ENCODE data around the gene ZBTB46. TPM values are rescaled to one million over a fixed set of nuclear protein-coding genes. Genes with fewer than 3 reads are reported as not detected.
A peak's percentile ranks its signal among the peaks of the same experiment; 100 is the strongest.

The ZBTB46 gene
- total and polyA plus RNA-seq, 10 of the 15 experiments (the other 5 are each of a cell fraction or from before 2014, with no cell fraction given) = 0.15 to 0.92 (median 0.34) TPM

DNA sequence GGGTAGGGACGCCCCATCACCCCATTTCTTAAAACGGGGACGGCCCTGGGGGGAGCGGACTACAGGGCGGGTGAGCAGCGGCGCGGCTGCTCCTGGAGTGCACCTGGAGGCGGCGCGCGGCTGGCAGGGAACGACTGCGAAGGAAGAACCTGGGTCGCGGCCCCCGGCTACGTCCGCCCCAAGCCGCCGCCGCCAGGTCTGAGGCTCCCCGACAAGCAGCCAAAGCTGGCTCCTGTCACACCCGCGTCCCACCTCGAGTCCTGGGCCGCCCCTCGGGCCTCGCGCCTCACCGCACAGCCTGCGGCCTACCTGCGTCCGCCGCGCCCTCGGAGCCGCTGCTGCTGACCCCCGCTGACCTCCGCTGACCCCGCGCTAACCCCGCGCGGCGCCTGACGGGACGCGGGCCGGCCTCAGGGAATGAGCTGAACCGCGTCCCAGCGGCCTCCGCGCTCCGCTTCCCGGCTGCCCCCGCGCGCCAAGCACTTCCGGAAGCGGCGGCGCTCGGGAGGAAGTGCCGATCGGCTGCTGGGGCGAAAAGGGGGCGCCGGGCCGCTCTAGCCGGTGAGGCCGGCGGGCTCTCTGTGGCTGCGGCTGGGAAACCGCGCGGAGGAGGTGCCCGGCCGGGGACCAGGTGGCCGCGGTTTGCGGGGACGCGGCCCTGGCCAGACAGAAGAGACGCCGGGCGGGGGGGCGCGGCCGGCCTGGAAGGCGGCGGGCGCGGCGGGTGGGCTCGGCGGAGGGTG, 123.3 kb downstream of the ZBTB46 start, which contains the start of the genes ARFRP1 and ZGPAT (continued):
- TF ChIP-seq, protein P1, sequence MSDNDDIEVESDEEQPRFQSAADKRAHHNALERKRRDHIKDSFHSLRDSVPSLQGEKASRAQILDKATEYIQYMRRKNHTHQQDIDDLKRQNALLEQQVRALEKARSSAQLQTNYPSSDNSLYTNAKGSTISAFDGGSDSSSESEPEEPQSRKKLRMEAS (IDR thresholded peaks at IDR 0.05; ENCODE audit: low read depth, low read length) = peak; percentile 74; the same call in 1 of the 2 replicates
- TF ChIP-seq MTA3 (IDR thresholded peaks at IDR 0.05; ENCODE audit: borderline replicate concordance, low read length) = no peak
- TF ChIP-seq, protein P2, sequence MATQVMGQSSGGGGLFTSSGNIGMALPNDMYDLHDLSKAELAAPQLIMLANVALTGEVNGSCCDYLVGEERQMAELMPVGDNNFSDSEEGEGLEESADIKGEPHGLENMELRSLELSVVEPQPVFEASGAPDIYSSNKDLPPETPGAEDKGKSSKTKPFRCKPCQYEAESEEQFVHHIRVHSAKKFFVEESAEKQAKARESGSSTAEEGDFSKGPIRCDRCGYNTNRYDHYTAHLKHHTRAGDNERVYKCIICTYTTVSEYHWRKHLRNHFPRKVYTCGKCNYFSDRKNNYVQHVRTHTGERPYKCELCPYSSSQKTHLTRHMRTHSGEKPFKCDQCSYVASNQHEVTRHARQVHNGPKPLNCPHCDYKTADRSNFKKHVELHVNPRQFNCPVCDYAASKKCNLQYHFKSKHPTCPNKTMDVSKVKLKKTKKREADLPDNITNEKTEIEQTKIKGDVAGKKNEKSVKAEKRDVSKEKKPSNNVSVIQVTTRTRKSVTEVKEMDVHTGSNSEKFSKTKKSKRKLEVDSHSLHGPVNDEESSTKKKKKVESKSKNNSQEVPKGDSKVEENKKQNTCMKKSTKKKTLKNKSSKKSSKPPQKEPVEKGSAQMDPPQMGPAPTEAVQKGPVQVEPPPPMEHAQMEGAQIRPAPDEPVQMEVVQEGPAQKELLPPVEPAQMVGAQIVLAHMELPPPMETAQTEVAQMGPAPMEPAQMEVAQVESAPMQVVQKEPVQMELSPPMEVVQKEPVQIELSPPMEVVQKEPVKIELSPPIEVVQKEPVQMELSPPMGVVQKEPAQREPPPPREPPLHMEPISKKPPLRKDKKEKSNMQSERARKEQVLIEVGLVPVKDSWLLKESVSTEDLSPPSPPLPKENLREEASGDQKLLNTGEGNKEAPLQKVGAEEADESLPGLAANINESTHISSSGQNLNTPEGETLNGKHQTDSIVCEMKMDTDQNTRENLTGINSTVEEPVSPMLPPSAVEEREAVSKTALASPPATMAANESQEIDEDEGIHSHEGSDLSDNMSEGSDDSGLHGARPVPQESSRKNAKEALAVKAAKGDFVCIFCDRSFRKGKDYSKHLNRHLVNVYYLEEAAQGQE (IDR thresholded peaks at IDR 0.05; ENCODE audit: low read depth, low read length) = no peak
- TF ChIP-seq HDGF (IDR thresholded peaks at IDR 0.05) = no peak
- peak; percentile 85; the same call in 1 of the 2 replicates for TF ChIP-seq SIN3A (IDR thresholded peaks at IDR 0.05; ENCODE audit: low read depth, low read length)
- TF ChIP-seq POLR2AphosphoS5 (IDR thresholded peaks at IDR 0.05; ENCODE audit: low read length) = no peak; the same call in 1 of the 2 replicates
- TF ChIP-seq PAX8 (IDR thresholded peaks at IDR 0.05) = no peak
- TF ChIP-seq ATF7 (IDR thresholded peaks at IDR 0.05; ENCODE audit: low read depth) = no peak
- TF ChIP-seq BHLHE40 (IDR thresholded peaks at IDR 0.05; ENCODE audit: borderline replicate concordance in 1 of 2, low read depth in 2 of 2, low read length in 1 of 2) = peak; percentile 40 to 77; a peak in 2 of 4 replicates
- peak; percentile 60; the same call in 1 of the 2 replicates for TF ChIP-seq MEF2A (IDR thresholded peaks at IDR 0.05; ENCODE audit: insufficient read depth, low read depth, low read length)
- TF ChIP-seq RB1 (IDR thresholded peaks at IDR 0.05; ENCODE audit: borderline replicate concordance) = peak; percentile 54; the same call in 1 of the 2 replicates
- TF ChIP-seq, protein P3, sequence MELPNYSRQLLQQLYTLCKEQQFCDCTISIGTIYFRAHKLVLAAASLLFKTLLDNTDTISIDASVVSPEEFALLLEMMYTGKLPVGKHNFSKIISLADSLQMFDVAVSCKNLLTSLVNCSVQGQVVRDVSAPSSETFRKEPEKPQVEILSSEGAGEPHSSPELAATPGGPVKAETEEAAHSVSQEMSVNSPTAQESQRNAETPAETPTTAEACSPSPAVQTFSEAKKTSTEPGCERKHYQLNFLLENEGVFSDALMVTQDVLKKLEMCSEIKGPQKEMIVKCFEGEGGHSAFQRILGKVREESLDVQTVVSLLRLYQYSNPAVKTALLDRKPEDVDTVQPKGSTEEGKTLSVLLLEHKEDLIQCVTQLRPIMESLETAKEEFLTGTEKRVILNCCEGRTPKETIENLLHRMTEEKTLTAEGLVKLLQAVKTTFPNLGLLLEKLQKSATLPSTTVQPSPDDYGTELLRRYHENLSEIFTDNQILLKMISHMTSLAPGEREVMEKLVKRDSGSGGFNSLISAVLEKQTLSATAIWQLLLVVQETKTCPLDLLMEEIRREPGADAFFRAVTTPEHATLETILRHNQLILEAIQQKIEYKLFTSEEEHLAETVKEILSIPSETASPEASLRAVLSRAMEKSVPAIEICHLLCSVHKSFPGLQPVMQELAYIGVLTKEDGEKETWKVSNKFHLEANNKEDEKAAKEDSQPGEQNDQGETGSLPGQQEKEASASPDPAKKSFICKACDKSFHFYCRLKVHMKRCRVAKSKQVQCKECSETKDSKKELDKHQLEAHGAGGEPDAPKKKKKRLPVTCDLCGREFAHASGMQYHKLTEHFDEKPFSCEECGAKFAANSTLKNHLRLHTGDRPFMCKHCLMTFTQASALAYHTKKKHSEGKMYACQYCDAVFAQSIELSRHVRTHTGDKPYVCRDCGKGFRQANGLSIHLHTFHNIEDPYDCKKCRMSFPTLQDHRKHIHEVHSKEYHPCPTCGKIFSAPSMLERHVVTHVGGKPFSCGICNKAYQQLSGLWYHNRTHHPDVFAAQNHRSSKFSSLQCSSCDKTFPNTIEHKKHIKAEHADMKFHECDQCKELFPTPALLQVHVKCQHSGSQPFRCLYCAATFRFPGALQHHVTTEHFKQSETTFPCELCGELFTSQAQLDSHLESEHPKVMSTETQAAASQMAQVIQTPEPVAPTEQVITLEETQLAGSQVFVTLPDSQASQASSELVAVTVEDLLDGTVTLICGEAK (IDR thresholded peaks at IDR 0.05; ENCODE audit: borderline replicate concordance) = peak; percentile 63; the same call in 1 of the 2 replicates
- TF ChIP-seq, protein P4, sequence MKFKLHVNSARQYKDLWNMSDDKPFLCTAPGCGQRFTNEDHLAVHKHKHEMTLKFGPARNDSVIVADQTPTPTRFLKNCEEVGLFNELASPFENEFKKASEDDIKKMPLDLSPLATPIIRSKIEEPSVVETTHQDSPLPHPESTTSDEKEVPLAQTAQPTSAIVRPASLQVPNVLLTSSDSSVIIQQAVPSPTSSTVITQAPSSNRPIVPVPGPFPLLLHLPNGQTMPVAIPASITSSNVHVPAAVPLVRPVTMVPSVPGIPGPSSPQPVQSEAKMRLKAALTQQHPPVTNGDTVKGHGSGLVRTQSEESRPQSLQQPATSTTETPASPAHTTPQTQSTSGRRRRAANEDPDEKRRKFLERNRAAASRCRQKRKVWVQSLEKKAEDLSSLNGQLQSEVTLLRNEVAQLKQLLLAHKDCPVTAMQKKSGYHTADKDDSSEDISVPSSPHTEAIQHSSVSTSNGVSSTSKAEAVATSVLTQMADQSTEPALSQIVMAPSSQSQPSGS (IDR thresholded peaks at IDR 0.05; ENCODE audit: low read length) = no peak
- TF ChIP-seq RBBP5 (conservative IDR thresholded peaks at IDR 0.05) = no peak
- TF ChIP-seq, protein P5, sequence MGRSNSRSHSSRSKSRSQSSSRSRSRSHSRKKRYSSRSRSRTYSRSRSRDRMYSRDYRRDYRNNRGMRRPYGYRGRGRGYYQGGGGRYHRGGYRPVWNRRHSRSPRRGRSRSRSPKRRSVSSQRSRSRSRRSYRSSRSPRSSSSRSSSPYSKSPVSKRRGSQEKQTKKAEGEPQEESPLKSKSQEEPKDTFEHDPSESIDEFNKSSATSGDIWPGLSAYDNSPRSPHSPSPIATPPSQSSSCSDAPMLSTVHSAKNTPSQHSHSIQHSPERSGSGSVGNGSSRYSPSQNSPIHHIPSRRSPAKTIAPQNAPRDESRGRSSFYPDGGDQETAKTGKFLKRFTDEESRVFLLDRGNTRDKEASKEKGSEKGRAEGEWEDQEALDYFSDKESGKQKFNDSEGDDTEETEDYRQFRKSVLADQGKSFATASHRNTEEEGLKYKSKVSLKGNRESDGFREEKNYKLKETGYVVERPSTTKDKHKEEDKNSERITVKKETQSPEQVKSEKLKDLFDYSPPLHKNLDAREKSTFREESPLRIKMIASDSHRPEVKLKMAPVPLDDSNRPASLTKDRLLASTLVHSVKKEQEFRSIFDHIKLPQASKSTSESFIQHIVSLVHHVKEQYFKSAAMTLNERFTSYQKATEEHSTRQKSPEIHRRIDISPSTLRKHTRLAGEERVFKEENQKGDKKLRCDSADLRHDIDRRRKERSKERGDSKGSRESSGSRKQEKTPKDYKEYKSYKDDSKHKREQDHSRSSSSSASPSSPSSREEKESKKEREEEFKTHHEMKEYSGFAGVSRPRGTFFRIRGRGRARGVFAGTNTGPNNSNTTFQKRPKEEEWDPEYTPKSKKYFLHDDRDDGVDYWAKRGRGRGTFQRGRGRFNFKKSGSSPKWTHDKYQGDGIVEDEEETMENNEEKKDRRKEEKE (IDR thresholded peaks at IDR 0.05) = no peak
- TF ChIP-seq TARDBP (IDR thresholded peaks at IDR 0.05; ENCODE audit: borderline replicate concordance) = no peak
- no peak for TF ChIP-seq HDAC6 (IDR thresholded peaks at IDR 0.05; ENCODE audit: unreplicated experiment)

Data from GM12878 (cell line).